HG03045 (cell line): Measurements from ENCODE around the gene UGT2A2.

ENCODE experiments used
- ATAC-seq: cut with Tn5 transposase; IDR thresholded peaks from one replicate; pipeline ENCODE4 v1.9.1; 2021; ENCODE audit warnings: mild to moderate bottlenecking, moderate library complexity; ENCODE audit not compliant: unreplicated experiment

The UGT2A2 gene

GRCh38 chr4:69576251-69576877 is 63.1 kb downstream of the UGT2A2 start:
- no peak for ATAC-seq

DNA sequence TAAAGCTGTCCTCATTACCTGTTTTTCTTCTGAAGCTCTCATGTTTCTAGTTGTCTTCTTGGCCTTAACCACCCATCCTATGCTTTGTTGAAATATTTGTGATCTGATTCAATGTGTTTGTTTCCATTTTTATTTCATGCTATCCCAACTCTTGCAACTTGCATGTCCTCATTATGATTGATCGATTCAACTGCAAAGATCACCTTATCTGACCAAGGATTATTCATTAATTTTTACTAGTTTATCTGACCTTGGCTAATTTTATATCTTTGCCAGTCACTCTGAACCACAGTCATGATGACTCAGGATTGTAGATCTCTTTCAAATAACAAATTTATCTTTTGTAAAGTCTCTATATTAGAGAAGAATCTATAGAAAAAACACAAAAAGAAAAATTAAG is 70.7 kb downstream of the UGT2A2 start:
- no peak for ATAC-seq

DNA sequence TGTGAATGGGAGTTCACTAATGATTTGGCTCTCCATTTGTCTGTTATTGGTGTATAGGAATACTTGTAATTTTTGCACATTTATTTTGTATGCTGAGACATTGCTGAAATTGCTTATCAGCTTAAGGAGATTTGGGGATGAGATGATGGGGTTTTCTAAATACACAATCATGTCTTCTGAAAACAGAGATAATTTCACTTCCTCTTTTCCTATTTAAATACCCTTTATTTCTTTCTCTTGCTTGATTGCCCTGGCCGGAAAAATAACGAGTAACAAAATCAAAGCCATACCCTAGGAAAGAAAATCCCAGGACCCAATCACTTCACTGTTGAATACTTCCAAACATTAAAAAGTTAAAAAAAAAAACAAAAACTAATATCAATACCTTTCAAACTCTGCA is 76.0 kb downstream of the UGT2A2 start:
- no peak for ATAC-seq

- ATAC-seq, result no peak
Observed at GRCh38 chr4:69549651-69550050, 89.8 kb downstream of the UGT2A2 start.

GRCh38 chr4:69546134-69546765 is 93.2 kb downstream of the UGT2A2 start:
- no peak for ATAC-seq
